Calu3 (cell line): Measurements from ENCODE around the gene CHL1. TPM values are rescaled to one million over a fixed set of nuclear protein-coding genes. Genes with fewer than 3 reads are reported as not detected.

Experiments used
- BruUV-seq: library from RNA; stranded (reverse); fragments of 400-500 nt; replicated peaks from 2 replicates; lab custom pipeline; 2021; lab: Mats Ljungman, UMichigan
- CTCF ChIA-PET: fragments of 300-600 bp; sonication (Branson Sonifier 250); formaldehyde crosslinking; loops from one replicate; lab custom pipeline; 2022; ENCODE audit warnings: antibody characterized with exemption; lab: Charles Lee
- DNase-seq: peaks from one replicate; pipeline ENCODE4 v3.0.0; 2022
- H3K27ac Mint-ChIP-seq: one replicate; pipeline ENCODE4 v1.8.0; 2022; ENCODE audit warnings: mixed read lengths; ENCODE audit not compliant: unreplicated experiment
- H3K27me3 Mint-ChIP-seq: one replicate; pipeline ENCODE4 v1.8.0; 2022; ENCODE audit warnings: mixed read lengths; ENCODE audit not compliant: unreplicated experiment
- H3K36me3 Mint-ChIP-seq: one replicate; pipeline ENCODE4 v1.8.0; 2022; ENCODE audit warnings: mild to moderate bottlenecking, moderate library complexity, mixed read lengths; ENCODE audit not compliant: insufficient read depth, unreplicated experiment
- H3K4me1 Mint-ChIP-seq: one replicate; pipeline ENCODE4 v1.8.0; 2022; ENCODE audit warnings: mild to moderate bottlenecking, low read depth, mixed read lengths; ENCODE audit not compliant: unreplicated experiment
- H3K4me3 Mint-ChIP-seq: one replicate; pipeline ENCODE4 v1.8.0; 2022; ENCODE audit warnings: mild to moderate bottlenecking, low read depth, moderate library complexity, mixed read lengths; ENCODE audit not compliant: unreplicated experiment
- H3K9me3 Mint-ChIP-seq: one replicate; pipeline ENCODE4 v1.8.0; 2022; ENCODE audit warnings: low read depth, mixed read lengths; ENCODE audit not compliant: unreplicated experiment
- intact Hi-C: fragments of 100-400 bp; cut with micrococcal nuclease; formaldehyde crosslinking; loops from one replicate; pipeline ENCODE4 v1.10.0; 2022; ENCODE audit not compliant: unreplicated experiment
- total RNA-seq: library from RNA; stranded (reverse); gene quantifications from 2 replicates; pipeline ENCODE4 v1.2.3, GENCODE V29; 2022
- TF ChIP-seq, protein P1 (sequence below): fragments of 200-600 bp; IDR thresholded peaks from one replicate; pipeline ENCODE4 v1.8.0; 2022; ENCODE audit warnings: antibody characterized with exemption; ENCODE audit not compliant: unreplicated experiment

The CHL1 gene
- total RNA-seq, 1 experiment from 2014 or later: 0.73 TPM

DNA sequence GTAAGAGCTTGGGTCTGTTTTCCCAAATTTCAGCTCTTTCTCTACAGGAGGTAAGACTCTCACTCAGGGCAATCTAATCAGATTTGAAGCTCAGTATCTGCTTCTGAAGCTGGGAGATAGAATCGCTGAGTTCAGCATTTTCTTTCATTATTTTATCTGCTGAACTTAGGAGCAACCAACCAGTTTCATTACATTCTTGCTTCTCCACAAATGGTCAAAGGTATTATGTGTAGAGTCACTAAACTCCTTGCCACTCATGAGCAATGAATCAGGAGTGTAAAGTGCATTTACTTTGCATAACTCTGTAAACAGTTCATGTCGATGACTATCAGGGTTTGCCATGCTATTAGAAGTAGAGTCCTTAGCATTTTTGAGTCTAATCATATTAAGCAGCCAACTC lies 249.4 kb downstream of the CHL1 start:
- DNase-seq: no peak
- Mint-ChIP-seq H3K4me3 (no peak overlapping the region), H3K27me3 (no peaks in the 10 kb centered on the region), H3K9me3 (no peaks in the 10 kb centered on the region), H3K4me1 (peaks cover 9% of the 10 kb centered on the region), H3K36me3 (no peaks in the 10 kb centered on the region), H3K27ac (no peak overlapping the region)
- CTCF ChIA-PET: no interaction called here
- TF ChIP-seq, protein P1, sequence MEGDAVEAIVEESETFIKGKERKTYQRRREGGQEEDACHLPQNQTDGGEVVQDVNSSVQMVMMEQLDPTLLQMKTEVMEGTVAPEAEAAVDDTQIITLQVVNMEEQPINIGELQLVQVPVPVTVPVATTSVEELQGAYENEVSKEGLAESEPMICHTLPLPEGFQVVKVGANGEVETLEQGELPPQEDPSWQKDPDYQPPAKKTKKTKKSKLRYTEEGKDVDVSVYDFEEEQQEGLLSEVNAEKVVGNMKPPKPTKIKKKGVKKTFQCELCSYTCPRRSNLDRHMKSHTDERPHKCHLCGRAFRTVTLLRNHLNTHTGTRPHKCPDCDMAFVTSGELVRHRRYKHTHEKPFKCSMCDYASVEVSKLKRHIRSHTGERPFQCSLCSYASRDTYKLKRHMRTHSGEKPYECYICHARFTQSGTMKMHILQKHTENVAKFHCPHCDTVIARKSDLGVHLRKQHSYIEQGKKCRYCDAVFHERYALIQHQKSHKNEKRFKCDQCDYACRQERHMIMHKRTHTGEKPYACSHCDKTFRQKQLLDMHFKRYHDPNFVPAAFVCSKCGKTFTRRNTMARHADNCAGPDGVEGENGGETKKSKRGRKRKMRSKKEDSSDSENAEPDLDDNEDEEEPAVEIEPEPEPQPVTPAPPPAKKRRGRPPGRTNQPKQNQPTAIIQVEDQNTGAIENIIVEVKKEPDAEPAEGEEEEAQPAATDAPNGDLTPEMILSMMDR: no peak
- no TSS peak for BruUV-seq
- intact Hi-C loops: no loop called here

DNA sequence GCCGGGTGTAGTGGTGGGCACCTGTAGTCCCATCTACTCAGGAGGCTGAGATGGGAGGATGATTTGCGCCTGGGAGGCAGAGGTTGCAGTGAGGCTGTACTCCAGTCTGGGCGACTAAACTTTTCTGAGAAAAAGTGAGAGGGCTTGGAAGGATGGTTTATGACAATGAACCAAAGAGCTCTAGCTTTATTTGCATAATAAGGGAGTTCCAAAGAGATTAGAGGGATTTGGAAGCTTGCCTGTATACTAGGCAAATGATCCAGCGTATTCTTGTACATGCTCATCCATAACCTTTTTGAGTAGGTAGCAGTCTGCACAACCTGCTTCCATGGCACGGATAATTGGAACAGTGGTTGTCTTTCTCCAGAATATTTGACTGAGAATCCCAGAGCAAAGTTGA lies 251.1 kb downstream of the CHL1 start:
- H3K36me3 Mint-ChIP-seq: no peaks in the 10 kb centered on the region
- intact Hi-C loops: no loop called here
- no peak for DNase-seq
- H3K4me1 Mint-ChIP-seq: peaks cover 9% of the 10 kb centered on the region
- CTCF ChIA-PET: no interaction called here
- no peak overlapping the region for H3K27ac Mint-ChIP-seq
- H3K4me3 Mint-ChIP-seq: no peak overlapping the region
- H3K27me3 Mint-ChIP-seq: no peaks in the 10 kb centered on the region
- no peaks in the 10 kb centered on the region for H3K9me3 Mint-ChIP-seq
- TF ChIP-seq, protein P1: no peak
- BruUV-seq: no TSS peak

DNA sequence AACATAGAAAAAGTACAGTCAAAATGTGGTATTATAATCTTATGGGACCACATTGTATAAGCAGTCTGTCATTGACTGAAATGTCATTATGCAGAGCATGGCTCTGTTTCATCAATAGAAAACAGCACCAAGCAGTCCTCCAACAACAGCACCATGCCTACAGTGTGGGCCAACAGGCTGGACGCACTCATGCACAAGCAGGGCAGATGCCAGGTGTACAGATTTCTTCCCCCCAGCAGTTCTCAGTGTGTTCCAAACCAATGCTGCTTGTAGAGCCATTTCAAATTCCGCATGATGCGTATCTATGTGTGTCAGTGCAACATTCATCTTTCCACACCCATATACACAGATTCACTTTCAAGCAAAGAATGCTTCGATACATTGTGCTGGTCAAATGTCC lies 253.1 kb downstream of the CHL1 start:
- Mint-ChIP-seq H3K36me3 (no peaks in the 10 kb centered on the region), H3K4me3 (no peak overlapping the region), H3K27me3 (no peaks in the 10 kb centered on the region), H3K27ac (no peak overlapping the region), H3K4me1 (peaks cover 9% of the 10 kb centered on the region), H3K9me3 (no peaks in the 10 kb centered on the region)
- CTCF ChIA-PET: no interaction called here
- no peak for DNase-seq
- no TSS peak for BruUV-seq
- TF ChIP-seq, protein P1: no peak
- intact Hi-C loops: no loop called here

DNA sequence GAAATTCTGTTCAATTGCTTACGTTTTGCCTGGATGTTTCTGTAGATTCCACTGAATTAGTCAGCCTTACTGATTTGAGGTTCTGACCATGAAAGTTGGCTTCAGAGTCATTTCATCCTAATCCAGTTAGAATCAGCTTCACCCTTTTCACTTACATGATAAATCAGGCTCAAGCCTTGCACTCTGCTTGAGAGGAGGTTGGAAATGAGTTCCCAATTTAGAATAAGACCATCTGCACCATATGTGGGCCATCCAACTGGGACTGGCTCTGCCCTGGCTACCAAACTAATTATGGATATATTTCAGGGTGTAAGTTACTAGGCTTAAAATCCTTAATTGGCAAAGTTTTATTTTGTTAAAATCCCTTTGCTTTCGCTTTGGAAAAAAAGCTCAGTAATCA lies 255.7 kb downstream of the CHL1 start:
- no TSS peak for BruUV-seq
- CTCF ChIA-PET: no interaction called here
- no peak for DNase-seq
- intact Hi-C loops: no loop called here
- H3K36me3 Mint-ChIP-seq: no peaks in the 10 kb centered on the region
- H3K4me3 Mint-ChIP-seq: no peak overlapping the region
- H3K27me3 Mint-ChIP-seq: no peaks in the 10 kb centered on the region
- TF ChIP-seq, protein P1: no peak
- no peaks in the 10 kb centered on the region for H3K9me3 Mint-ChIP-seq
- peaks cover 9% of the 10 kb centered on the region for H3K4me1 Mint-ChIP-seq
- H3K27ac Mint-ChIP-seq: no peak overlapping the region
